GM12891 (cell line): ENCODE measurements around the gene TMCC3.

Experiments used
- DNase-seq: peaks from one replicate; pipeline ENCODE4 v3.0.0; 2011; ENCODE audit warnings: low spot score; ENCODE audit not compliant: insufficient read length
- FAIRE-seq: peaks from 2 replicates; lab custom pipeline; 2011; peaks lifted over from hg19 to GRCh38; lab: Jason Lieb, UNC
- PAX5 ChIP-seq: IDR thresholded peaks from 2 replicates; pipeline ENCODE4 v1.6.1; 2011; ENCODE audit warnings: low read length, moderate library complexity, mild to moderate bottlenecking; ENCODE audit not compliant: insufficient read depth, severe bottlenecking
- POLR2A ChIP-seq: IDR thresholded peaks from 2 replicates; pipeline ENCODE4 v1.6.1; 2011; ENCODE audit warnings: low read depth, low read length, control low read depth
- POLR2AphosphoS5 ChIP-seq: IDR thresholded peaks from 2 replicates; pipeline ENCODE4 v1.6.1; 2011; ENCODE audit warnings: low read depth, low read length, control low read depth
- POU2F2 ChIP-seq: IDR thresholded peaks from 2 replicates; pipeline ENCODE4 v1.6.1; 2011; ENCODE audit warnings: low read depth, mild to moderate bottlenecking, control low read depth, low read length, moderate library complexity
- SPI1 ChIP-seq: IDR thresholded peaks from 2 replicates; pipeline ENCODE4 v1.6.1; 2011; ENCODE audit warnings: low read depth, low read length, control low read depth
- TAF1 ChIP-seq: IDR thresholded peaks from 2 replicates; pipeline ENCODE4 v1.6.1; 2011; ENCODE audit warnings: low read depth, low read length, control low read depth

TMCC3 gene

GRCh38 chr12:94637390-94638113, 12.8 kb downstream of the TMCC3 start:
- FAIRE-seq (peak; percentile 63), DNase-seq (no peak)
- TF ChIP-seq PAX5 (no peak), POLR2AphosphoS5 (no peak), POU2F2 (no peak), TAF1 (no peak), SPI1 (no peak)

GRCh38 chr12:94636462-94637085, 13.8 kb downstream of the TMCC3 start:
- TF ChIP-seq TAF1 (no peak), POU2F2 (no peak), POLR2A (no peak), PAX5 (no peak), POLR2AphosphoS5 (no peak), SPI1 (no peak)
- DNase-seq (no peak), FAIRE-seq (peak; percentile 23)

GRCh38 chr12:94634717-94635116, 15.6 kb downstream of the TMCC3 start:
- FAIRE-seq = peak; percentile 50
- TF ChIP-seq POLR2AphosphoS5 (no peak), SPI1 (no peak), PAX5 (no peak), POLR2A (no peak), TAF1 (no peak), POU2F2 (no peak)
- no peak for DNase-seq

- FAIRE-seq (no peak), DNase-seq (no peak)
- no peak for TF ChIP-seq POLR2AphosphoS5
- no peak for TF ChIP-seq SPI1
- TF ChIP-seq TAF1 = no peak
- no peak for TF ChIP-seq POLR2A
- no peak for TF ChIP-seq POU2F2
- no peak for TF ChIP-seq PAX5
These were observed 17.0 kb downstream of the TMCC3 start for GRCh38 chr12:94633401-94633800.

DNA sequence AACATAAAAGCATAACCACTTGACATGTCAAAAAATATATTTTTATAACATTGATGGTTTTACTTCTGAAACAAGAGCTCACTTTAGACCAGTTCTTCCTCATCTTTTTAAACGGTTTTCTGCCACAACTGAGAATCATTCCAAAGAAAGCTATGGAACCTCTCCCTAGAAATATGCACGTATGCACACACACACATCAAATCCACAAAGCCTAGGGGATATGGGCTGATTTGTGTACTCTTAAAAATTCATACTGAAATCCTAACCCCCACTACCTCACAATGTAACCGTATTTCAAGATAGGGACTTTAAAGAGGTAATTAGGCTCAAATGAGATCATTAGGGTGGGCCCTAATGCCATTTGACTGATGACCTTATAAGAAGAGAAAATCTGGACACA, 19.3 kb downstream of the TMCC3 start:
- FAIRE-seq (no peak), DNase-seq (no peak)
- TF ChIP-seq POU2F2 = no peak
- TF ChIP-seq PAX5 = no peak
- TF ChIP-seq POLR2AphosphoS5 = no peak
- no peak for TF ChIP-seq SPI1
- no peak for TF ChIP-seq POLR2A
- no peak for TF ChIP-seq TAF1

GRCh38 chr12:94628819-94629472, 21.4 kb downstream of the TMCC3 start:
- FAIRE-seq = no peak

GRCh38 chr12:94628369-94628768, 22.0 kb downstream of the TMCC3 start:
- FAIRE-seq (no peak), DNase-seq (no peak)
- no peak for TF ChIP-seq POLR2AphosphoS5
- TF ChIP-seq SPI1 = no peak
- no peak for TF ChIP-seq TAF1
- TF ChIP-seq POU2F2 = no peak
- TF ChIP-seq POLR2A = no peak
- TF ChIP-seq PAX5 = no peak

More at GRCh38 chr12:94628819-94629472, 21.4 kb downstream of the TMCC3 start:
- TF ChIP-seq SPI1 (no peak), POU2F2 (no peak), POLR2AphosphoS5 (no peak), PAX5 (no peak), TAF1 (no peak), POLR2A (no peak)
- no peak for DNase-seq

DNA sequence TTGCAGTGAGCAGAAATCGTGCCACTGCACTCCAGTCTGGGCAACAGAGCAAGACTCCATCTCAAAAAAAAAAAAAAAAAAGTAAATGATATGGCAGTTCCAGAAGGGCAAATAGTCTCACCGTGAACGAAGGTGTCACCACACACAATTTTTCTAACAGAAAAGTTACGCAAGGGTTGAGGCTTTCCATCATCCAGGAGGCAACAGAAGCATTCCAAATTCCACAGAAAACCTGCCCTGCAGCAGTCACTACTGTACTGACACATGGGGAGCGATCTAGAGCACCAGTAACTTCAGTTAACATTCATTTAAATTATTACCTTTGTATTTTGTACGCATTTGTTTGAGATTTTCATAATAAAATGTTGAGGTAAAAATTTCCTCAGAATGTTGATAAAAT, 24.8 kb downstream of the TMCC3 start:
- FAIRE-seq (no peak), DNase-seq (no peak)
- TF ChIP-seq TAF1 (no peak), POLR2AphosphoS5 (no peak), PAX5 (no peak), POLR2A (no peak), SPI1 (no peak)
